CD14-positive monocyte (primary cell): ENCODE measurements around the gene COL4A2. TPM values are rescaled to one million over a fixed set of nuclear protein-coding genes. Genes with fewer than 3 reads are reported as not detected.
A peak's percentile ranks its signal among the peaks of the same experiment; 100 is the strongest.

Experiments used
- DNase-seq, 3 donors: peaks; one replicate each; pipeline ENCODE4 v3.0.0-alpha.2; 2011 to 2022
- H2AFZ ChIP-seq: 2 replicates; pipeline ENCODE4 v1.6.0; 2012; ENCODE audit warnings: mild to moderate bottlenecking, low read depth, low read length, inconsistent platforms; ENCODE audit not compliant: insufficient read depth, poor library complexity, severe bottlenecking
- H3K27ac ChIP-seq, 2 donors: 1 replicate in 1 of 2; 2 replicates in 1 of 2; pipeline ENCODE4 v1.5.1; 2012 to 2013; ENCODE audit warnings: low read length in 2 of 2, control low read depth in 1 of 2, inconsistent platforms in 1 of 2, low read depth in 1 of 2, mild to moderate bottlenecking in 1 of 2
- H3K27me3 ChIP-seq, 2 donors: one replicate each; pipeline versions ENCODE4 v1.6.0 to v1.6.1; 2011 to 2013; ENCODE audit warnings: low read length in 2 of 2; ENCODE audit not compliant: control insufficient read depth in 2 of 2, insufficient read depth in 2 of 2
- H3K36me3 ChIP-seq, 2 donors: replicated peaks in 1 of 2; 1 replicate in 1 of 2; 2 replicates in 1 of 2; pipeline versions ENCODE4 v1.5.1 to v1.6.1; 2012 to 2013; ENCODE audit warnings: low read length in 2 of 2, control low read depth in 1 of 2, inconsistent platforms in 1 of 2, mild to moderate bottlenecking in 1 of 2; ENCODE audit not compliant: insufficient read depth in 2 of 2, control insufficient read depth in 1 of 2
- H3K4me1 ChIP-seq, 2 donors: 1 replicate in 1 of 2; 2 replicates in 1 of 2; pipeline versions ENCODE4 v1.5.1 to v1.6.1; 2012 to 2013; ENCODE audit warnings: low read length in 2 of 2, control low read depth in 1 of 2, inconsistent platforms in 1 of 2, mild to moderate bottlenecking in 1 of 2, moderate library complexity in 1 of 2; ENCODE audit not compliant: insufficient read depth in 2 of 2, control insufficient read depth in 1 of 2
- H3K4me2 ChIP-seq: replicated peaks from 2 replicates; pipeline ENCODE3; 2012; ENCODE audit warnings: low read length, moderate library complexity, mild to moderate bottlenecking; ENCODE audit not compliant: poor library complexity, severe bottlenecking; ENCODE audit errors: extremely low read depth
- H3K4me3 ChIP-seq, 3 experiments: fragments of 200-600 bp in 1 of 3; sonication (generic) in 1 of 3; replicated peaks in 1 of 3; 1 replicate in 2 of 3; 2 replicates in 1 of 3; pipeline ENCODE4 v1.5.1; 2011 to 2013; ENCODE audit warnings: low read length in 3 of 3, mild to moderate bottlenecking in 3 of 3, control low read depth in 2 of 3, low read depth in 2 of 3, inconsistent platforms in 1 of 3, moderate library complexity in 1 of 3
- H3K79me2 ChIP-seq: 2 replicates; pipeline ENCODE4 v1.6.0; 2012; ENCODE audit warnings: mild to moderate bottlenecking, control low read depth, inconsistent platforms, low read length, moderate library complexity; ENCODE audit not compliant: insufficient read depth
- H3K9ac ChIP-seq: 2 replicates; pipeline ENCODE4 v1.6.0; 2017; ENCODE audit warnings: low read length, mild to moderate bottlenecking; ENCODE audit not compliant: insufficient read depth, poor library complexity, severe bottlenecking
- H3K9me3 ChIP-seq, 2 donors: replicated peaks in 1 of 2; 1 replicate in 1 of 2; 2 replicates in 1 of 2; pipeline versions ENCODE4 v1.5.1 to v1.6.1; 2012 to 2013; ENCODE audit warnings: low read length in 2 of 2, control low read depth in 1 of 2; ENCODE audit not compliant: control insufficient read depth in 1 of 2, insufficient read depth in 1 of 2
- H4K20me1 ChIP-seq: 2 replicates; pipeline ENCODE4 v1.6.0; 2012; ENCODE audit warnings: mild to moderate bottlenecking, low read length, control low read depth, moderate library complexity; ENCODE audit not compliant: insufficient read depth
- H3K27ac Mint-ChIP-seq, 7 donors: one replicate each; pipeline ENCODE4 v1.8.0; 2020; ENCODE audit warnings: mild to moderate bottlenecking in 7 of 7, mixed read lengths in 7 of 7, moderate library complexity in 6 of 7, inconsistent platforms in 2 of 7
- H3K27me3 Mint-ChIP-seq, 3 donors: one replicate each; pipeline ENCODE4 v1.8.0; 2021 to 2022; ENCODE audit warnings: low read depth in 3 of 3, mild to moderate bottlenecking in 3 of 3, mixed read lengths in 3 of 3, moderate library complexity in 3 of 3, inconsistent platforms in 1 of 3
- H3K36me3 Mint-ChIP-seq, 2 donors: one replicate each; pipeline ENCODE4 v1.8.0; 2020; ENCODE audit warnings: mixed read lengths in 2 of 2, inconsistent platforms in 1 of 2, mild to moderate bottlenecking in 1 of 2
- H3K4me1 Mint-ChIP-seq: one replicate; pipeline ENCODE4 v1.8.0; 2020; ENCODE audit warnings: mild to moderate bottlenecking, mixed read lengths
- H3K4me3 Mint-ChIP-seq, 2 donors: one replicate each; pipeline ENCODE4 v1.8.0; 2020; ENCODE audit warnings: mild to moderate bottlenecking in 2 of 2, mixed read lengths in 2 of 2, moderate library complexity in 1 of 2
- H3K9me3 Mint-ChIP-seq, 7 donors: one replicate each; pipeline ENCODE4 v1.8.0; 2020 to 2022; ENCODE audit warnings: mixed read lengths in 7 of 7, mild to moderate bottlenecking in 6 of 7, moderate library complexity in 6 of 7, inconsistent platforms in 2 of 7
- WGBS: methylation state at CpG from one replicate; pipeline ENCODE4 v1.1.5; 2013; ENCODE audit warnings: missing lambda C conversion rate; ENCODE audit not compliant: insufficient coverage; 5-methylcytosine and 5-hydroxymethylcytosine counted together
- intact Hi-C, 2 donors: fragments of 100-400 bp; cut with micrococcal nuclease; formaldehyde crosslinking; loops; one replicate each; pipeline versions ENCODE4 v1.15.0 to v1.15.1; 2023
- polyA plus RNA-seq, 3 donors: library from polyadenylated mRNA; depleted of rRNA in 1 of 3; unstranded in 2 of 3; stranded (reverse) in 1 of 3; fragments of 300-500 nt in 2 of 3; fragments of >200 nt in 1 of 3; fragmentation: Illumina TruSeq in 2 of 3; gene quantifications; 1 replicate in 2 of 3; 2 replicates in 1 of 3; pipeline ENCODE4 v1.2.3, GENCODE V29; 2012 to 2021
- TF ChIP-seq, protein P1 (sequence below): fragments of 200-600 bp; IDR thresholded peaks from one replicate; pipeline ENCODE4 v1.8.0; 2022; ENCODE audit warnings: antibody characterized with exemption, mild to moderate bottlenecking

Gene COL4A2
- polyA plus RNA-seq, 3 donors, result not detected

DNA sequence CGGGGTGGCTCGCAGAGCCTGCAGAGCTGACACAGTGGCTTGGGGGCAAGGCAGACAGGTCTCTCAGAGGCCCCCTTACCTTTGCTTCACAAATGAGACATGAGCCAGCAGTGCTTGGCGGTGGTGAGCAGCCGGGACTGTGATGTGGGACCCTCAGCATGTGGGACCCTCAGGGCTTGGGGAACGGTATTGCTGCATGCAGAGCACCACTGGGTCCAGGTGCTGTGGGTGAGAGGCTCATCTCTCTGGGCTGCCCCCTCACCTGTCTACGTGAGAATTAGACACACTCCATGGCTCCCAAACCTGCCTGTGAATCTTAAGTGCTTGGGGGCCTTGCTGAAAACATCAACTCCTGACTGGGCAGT is 106.6 kb downstream of the COL4A2 start:
- Mint-ChIP-seq H3K4me3 (no peak overlapping the region), H3K27ac (no peak overlapping the region), H3K4me1 (peaks cover 7% of the 10 kb centered on the region), H3K36me3 (no peaks in the 10 kb centered on the region), H3K27me3 (peaks cover 28 to 61% (median 29%) of the 10 kb centered on the region in 3 donors), H3K9me3 (peaks cover 0 to under 1% (median 0%) of the 10 kb centered on the region in 7 donors)
- WGBS, result 71% methylated on average over 4 of the region's 6 CpGs
- Histone ChIP-seq H3K9me3 (no peaks in the 10 kb centered on the region), H3K79me2 (no peaks in the 10 kb centered on the region), H3K4me3 (no peak overlapping the region), H3K4me2 (no peak overlapping the region), H2AFZ (no peak overlapping the region), H3K9ac (no peak overlapping the region), H3K27ac (no peak overlapping the region), H4K20me1 (no peaks in the 10 kb centered on the region), H3K36me3 (no peaks in the 10 kb centered on the region), H3K27me3 (peaks cover 5 to 39% of the 10 kb centered on the region in 2 donors), H3K4me1 (no peaks in the 10 kb centered on the region)
- no peak for DNase-seq
- TF ChIP-seq, protein P1, sequence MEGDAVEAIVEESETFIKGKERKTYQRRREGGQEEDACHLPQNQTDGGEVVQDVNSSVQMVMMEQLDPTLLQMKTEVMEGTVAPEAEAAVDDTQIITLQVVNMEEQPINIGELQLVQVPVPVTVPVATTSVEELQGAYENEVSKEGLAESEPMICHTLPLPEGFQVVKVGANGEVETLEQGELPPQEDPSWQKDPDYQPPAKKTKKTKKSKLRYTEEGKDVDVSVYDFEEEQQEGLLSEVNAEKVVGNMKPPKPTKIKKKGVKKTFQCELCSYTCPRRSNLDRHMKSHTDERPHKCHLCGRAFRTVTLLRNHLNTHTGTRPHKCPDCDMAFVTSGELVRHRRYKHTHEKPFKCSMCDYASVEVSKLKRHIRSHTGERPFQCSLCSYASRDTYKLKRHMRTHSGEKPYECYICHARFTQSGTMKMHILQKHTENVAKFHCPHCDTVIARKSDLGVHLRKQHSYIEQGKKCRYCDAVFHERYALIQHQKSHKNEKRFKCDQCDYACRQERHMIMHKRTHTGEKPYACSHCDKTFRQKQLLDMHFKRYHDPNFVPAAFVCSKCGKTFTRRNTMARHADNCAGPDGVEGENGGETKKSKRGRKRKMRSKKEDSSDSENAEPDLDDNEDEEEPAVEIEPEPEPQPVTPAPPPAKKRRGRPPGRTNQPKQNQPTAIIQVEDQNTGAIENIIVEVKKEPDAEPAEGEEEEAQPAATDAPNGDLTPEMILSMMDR, result no peak
- intact Hi-C loops, result loop anchor here (2.0 to 10.0 kb wide), 5 partner anchors 191 to 1451 kb away; no protein-coding TSS in a partner anchor

DNA sequence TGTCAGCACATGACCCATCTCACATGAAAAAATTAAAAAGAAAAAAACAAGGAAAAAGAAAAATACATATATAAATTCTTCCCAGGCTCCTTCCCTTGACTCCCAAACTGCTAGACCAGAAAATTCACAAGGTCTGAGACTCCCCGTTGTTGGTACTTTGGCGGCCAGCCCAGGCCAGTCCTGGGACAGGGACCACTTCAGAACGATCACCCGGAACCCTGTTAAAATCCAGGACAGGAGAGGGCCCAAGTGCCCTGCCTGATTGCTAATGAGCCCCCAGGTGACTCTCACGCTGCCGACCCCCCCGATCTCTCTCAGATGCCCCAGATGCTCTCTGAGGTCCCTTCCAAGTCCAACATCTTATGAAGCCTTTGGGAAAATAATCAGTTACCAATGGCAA is 107.2 kb downstream of the COL4A2 start:
- Mint-ChIP-seq H3K4me1 (peaks cover 7% of the 10 kb centered on the region), H3K36me3 (no peaks in the 10 kb centered on the region), H3K9me3 (no peaks in the 10 kb centered on the region), H3K27me3 (peaks cover 29 to 65% (median 32%) of the 10 kb centered on the region in 3 donors), H3K4me3 (no peak overlapping the region), H3K27ac (peak overlapping the region in 2 of 7 donors; percentile 3 to 18)
- H3K79me2 ChIP-seq, result no peaks in the 10 kb centered on the region
- H3K9me3 ChIP-seq, result no peaks in the 10 kb centered on the region
- H3K9ac ChIP-seq, result no peak overlapping the region
- intact Hi-C loops, result loop anchor here (5.0 to 10.0 kb wide), 4 partner anchors 192 to 1452 kb away; no protein-coding TSS in a partner anchor
- DNase-seq, result no peak
- H2AFZ ChIP-seq, result no peak overlapping the region
- H3K27ac ChIP-seq, result no peak overlapping the region
- WGBS, result 96% methylated on average over 5 of the region's 7 CpGs
- no peak overlapping the region for H3K4me3 ChIP-seq
- H3K36me3 ChIP-seq, result no peaks in the 10 kb centered on the region
- TF ChIP-seq, protein P1, result no peak
- H4K20me1 ChIP-seq, result no peaks in the 10 kb centered on the region
- H3K27me3 ChIP-seq, result peaks cover 5 to 43% of the 10 kb centered on the region in 2 donors
- H3K4me1 ChIP-seq, result no peaks in the 10 kb centered on the region
- no peak overlapping the region for H3K4me2 ChIP-seq
